GM13977 (cell line): Measurements from ENCODE around the gene PRELID2.

ENCODE experiments used
- DNase-seq: peaks from one replicate; pipeline ENCODE4 v3.0.0; 2012; ENCODE audit warnings: low spot score
- CTCF ChIP-seq: IDR thresholded peaks from 2 replicates; pipeline ENCODE4 v1.5.1; 2012; ENCODE audit warnings: mild to moderate bottlenecking, control low read depth; ENCODE audit not compliant: insufficient read depth; ENCODE audit errors: extremely low read depth, missing control alignments
- in situ Hi-C: fragments of 300-500 bp; cut with MboI; formaldehyde crosslinking; loops from one replicate; pipeline ENCODE4 v1.12.0; 2022; ENCODE audit warnings: low sequenced_read_pairs, low pct_unique_long_range_greater_than_20kb, mixed read lengths, inconsistent platforms; ENCODE audit not compliant: unreplicated experiment

The PRELID2 gene

DNA sequence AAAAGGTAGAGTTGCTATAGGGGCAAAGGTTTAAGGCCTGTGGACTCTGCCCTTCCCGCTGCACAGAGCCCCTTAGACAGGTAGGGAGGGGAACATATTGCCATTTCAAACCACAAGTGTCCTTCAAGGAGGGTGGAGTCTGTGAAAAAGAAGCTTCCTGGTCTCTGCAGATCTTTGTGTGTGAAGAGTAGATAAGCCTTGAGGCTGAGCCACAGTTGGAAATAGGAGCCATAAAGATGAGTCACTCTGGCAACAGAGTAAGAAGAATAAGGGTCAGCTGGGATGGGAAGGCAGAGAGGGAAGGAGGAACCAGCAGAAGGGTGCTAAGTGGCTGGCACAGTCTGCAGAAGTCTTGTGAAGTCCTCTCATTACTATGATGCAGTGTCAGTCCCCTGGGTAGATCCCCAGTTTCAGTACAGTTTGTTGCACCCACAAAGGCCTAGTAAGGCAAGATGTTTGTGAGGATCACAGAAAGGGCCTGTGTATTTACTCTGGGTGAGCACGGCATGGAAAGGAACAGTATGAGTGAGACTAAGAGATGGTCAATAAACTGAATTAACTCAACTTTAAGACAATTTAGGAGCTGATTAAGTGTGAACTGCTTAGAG, 19.6 kb upstream of the PRELID2 start:
- no peak for DNase-seq

DNA sequence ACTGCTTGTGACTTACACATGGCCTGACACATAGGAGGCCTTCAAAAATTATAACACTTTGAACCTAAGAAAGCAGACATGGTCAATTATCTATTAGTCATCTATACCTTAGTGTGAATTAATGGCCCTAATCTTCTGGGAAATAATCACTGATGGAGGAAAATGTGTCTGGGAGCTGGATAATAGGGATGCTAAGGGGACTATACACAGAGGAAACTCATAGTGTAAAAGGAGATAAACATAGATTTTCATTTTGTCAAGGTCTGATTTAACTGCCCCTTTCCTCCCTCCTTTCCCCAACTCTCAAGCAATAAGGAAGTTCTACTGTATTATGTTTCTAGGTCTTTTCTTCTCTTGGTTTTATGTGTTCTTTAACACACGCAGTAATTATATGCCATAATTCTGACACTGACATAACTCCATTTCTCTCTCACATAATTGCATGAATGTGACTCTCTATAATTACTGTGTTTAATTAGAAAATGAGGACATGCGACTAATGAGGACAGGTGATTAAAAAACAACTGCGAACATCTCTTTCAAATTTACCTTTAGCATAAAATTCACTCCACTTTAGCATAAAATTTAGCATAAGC, 18.7 kb upstream of the PRELID2 start:
- TF ChIP-seq CTCF, result no peak
- no peak for DNase-seq
- in situ Hi-C loops, result no loop called here

More for the DNA sequence above, 19.6 kb upstream of the PRELID2 start:
- in situ Hi-C loops, result no loop called here
- no peak for TF ChIP-seq CTCF

- no peak for DNase-seq
- no peak for TF ChIP-seq CTCF
- in situ Hi-C loops, result no loop called here
These were observed 17.8 kb upstream of the PRELID2 start for GRCh38 chr5:145852990-145853389.

DNA sequence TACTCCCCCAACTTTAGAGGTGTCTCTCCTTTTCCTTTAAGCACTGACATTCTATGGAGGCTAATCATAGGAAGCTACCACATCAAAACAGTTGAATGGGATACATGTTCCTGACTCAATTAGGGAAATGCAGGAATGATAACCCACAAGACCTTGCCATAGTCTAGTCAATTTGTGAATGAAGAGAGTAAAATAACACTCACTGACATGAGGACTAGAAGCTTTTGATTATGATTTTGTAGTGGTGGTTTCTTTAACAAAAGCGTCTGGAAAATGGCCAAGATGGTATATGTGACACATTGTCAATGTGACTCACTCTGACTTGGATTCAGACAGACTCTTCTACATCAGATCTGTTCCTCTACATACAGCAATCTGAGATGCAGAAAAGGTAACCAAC, 13.7 kb upstream of the PRELID2 start:
- TF ChIP-seq CTCF, result no peak
- DNase-seq, result no peak
- in situ Hi-C loops, result no loop called here

- no peak for DNase-seq
- no peak for TF ChIP-seq CTCF
- in situ Hi-C loops, result no loop called here
These were observed 12.7 kb upstream of the PRELID2 start for GRCh38 chr5:145847499-145848497.

DNA sequence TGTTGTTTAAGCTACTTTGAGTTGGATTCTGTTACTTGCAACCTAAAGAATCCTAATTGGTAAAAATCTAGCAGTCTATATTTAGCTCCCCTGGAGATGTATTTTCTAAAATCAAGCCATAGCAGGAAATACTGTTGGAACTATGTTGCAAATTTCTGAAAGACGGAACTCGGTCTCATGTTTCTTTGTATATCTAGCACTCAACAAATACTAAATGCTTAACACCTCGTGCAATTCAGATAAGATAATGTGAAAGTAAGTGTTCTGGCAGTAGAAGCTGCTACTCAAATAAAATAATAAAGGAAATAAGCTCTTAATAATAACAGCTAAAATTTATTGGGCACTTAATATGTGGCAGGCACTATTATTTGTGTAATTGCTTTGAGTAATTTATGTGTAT, 10.9 kb upstream of the PRELID2 start:
- no peak for TF ChIP-seq CTCF
- in situ Hi-C loops, result no loop called here
- DNase-seq, result no peak
